ENCODE results near the gene CNTN4. TPM values are rescaled to one million over a fixed set of nuclear protein-coding genes. Genes with fewer than 3 reads are reported as not detected.

Gene CNTN4
- total RNA-seq, 2 donors from 2014 or later: 13.0 to 50.1 TPM

GRCh38 chr3:2686816-2687502, 588.3 kb downstream of the CNTN4 start:
- 52 to 59% methylated on average over 4 of the region's 4 CpGs for WGBS, 2 donors
- Histone ChIP-seq H3K27me3 (no peaks in the 10 kb centered on the region), H3K4me1 (no peaks in the 10 kb centered on the region), H3K9me3 (no peaks in the 10 kb centered on the region), H3K4me3 (no peak overlapping the region), H3K27ac (no peak overlapping the region), H3K36me3 (replicated peaks in 1 of 2; ENCODE audit: insufficient read depth in 1 of 2, low read depth in 2 of 2) (no peaks in the 10 kb centered on the region)
- DNase-seq: no peak
- TF ChIP-seq POLR2A (IDR thresholded peaks at IDR 0.05) (no peak), CTCF (IDR thresholded peaks at IDR 0.05) (no peak)
- intact Hi-C loops (cut with DNase I): no loop called here
- no peak for ATAC-seq

- Histone ChIP-seq H3K9me3 (no peaks in the 10 kb centered on the region), H3K27ac (no peak overlapping the region), H3K4me1 (no peaks in the 10 kb centered on the region), H3K27me3 (no peaks in the 10 kb centered on the region), H3K36me3 (replicated peaks in 1 of 2; ENCODE audit: insufficient read depth in 1 of 2, low read depth in 2 of 2) (no peaks in the 10 kb centered on the region), H3K4me3 (no peak overlapping the region)
- WGBS, 2 donors: 79 to 83% methylated on average over 2 of the region's 2 CpGs
- DNase-seq (no peak), ATAC-seq (no peak)
- intact Hi-C loops (cut with DNase I): no loop called here
- TF ChIP-seq CTCF (IDR thresholded peaks at IDR 0.05) (no peak), POLR2A (IDR thresholded peaks at IDR 0.05) (no peak)
Observed at GRCh38 chr3:2697589-2697988, 598.9 kb downstream of the CNTN4 start.

GRCh38 chr3:2701471-2701870, 602.8 kb downstream of the CNTN4 start:
- WGBS, 2 donors: 85% methylated on average over 3 of the region's 3 CpGs
- H3K27me3 ChIP-seq: no peaks in the 10 kb centered on the region
- no peak for ATAC-seq
- intact Hi-C loops (cut with DNase I): no loop called here
- H3K4me3 ChIP-seq: no peak overlapping the region
- TF ChIP-seq CTCF (IDR thresholded peaks at IDR 0.05) (no peak), POLR2A (IDR thresholded peaks at IDR 0.05) (no peak)
- no peaks in the 10 kb centered on the region for H3K4me1 ChIP-seq
- H3K9me3 ChIP-seq: no peaks in the 10 kb centered on the region
- no peak overlapping the region for H3K27ac ChIP-seq
- H3K36me3 ChIP-seq (replicated peaks in 1 of 2; ENCODE audit: insufficient read depth in 1 of 2, low read depth in 2 of 2): no peaks in the 10 kb centered on the region
- no peak for DNase-seq

DNA sequence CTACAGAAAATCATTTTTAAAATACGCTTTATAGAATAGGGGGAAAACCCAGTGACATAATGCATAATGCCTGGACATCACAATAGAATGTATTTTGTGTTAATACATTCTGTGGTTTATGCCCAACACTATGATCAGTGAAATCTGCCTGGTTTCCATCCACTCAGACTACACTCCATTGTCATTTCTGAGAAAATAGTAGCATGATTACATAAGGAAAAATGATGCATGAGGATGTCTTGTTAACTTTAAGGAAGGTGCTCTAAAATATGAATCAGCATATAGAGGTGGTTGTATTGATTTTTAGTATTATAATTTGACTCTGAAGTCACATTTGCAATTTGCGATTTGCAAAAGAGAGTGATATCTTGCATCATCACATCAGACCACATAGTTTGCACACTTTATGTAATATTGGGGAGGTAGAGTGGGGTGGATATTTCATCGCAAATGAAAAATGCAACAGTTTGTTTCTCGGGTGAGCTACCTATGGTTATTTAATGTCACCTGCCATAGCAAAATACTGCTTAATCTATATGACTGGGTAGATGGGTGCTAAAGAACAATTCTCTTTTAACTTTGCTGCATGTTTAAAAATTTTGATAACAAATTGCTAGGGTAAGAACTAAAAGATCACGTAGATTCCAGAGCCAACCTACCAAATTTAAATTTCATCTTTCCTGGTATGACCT, 607.6 kb downstream of the CNTN4 start:
- no peak for TF ChIP-seq POLR2A (IDR thresholded peaks at IDR 0.05)
- TF ChIP-seq CTCF (IDR thresholded peaks at IDR 0.05): no peak
- Histone ChIP-seq H3K36me3 (replicated peaks in 1 of 2; ENCODE audit: insufficient read depth in 1 of 2, low read depth in 2 of 2) (no peaks in the 10 kb centered on the region), H3K27me3 (no peaks in the 10 kb centered on the region), H3K4me3 (no peak overlapping the region), H3K27ac (no peak overlapping the region), H3K9me3 (no peaks in the 10 kb centered on the region), H3K4me1 (no peaks in the 10 kb centered on the region)
- no peak for ATAC-seq
- DNase-seq: no peak
- WGBS, 2 donors: 76 to 77% methylated on average over 5 of the region's 5 CpGs
- intact Hi-C loops (cut with DNase I): no loop called here

GRCh38 chr3:2706836-2707210, 608.2 kb downstream of the CNTN4 start:
- no peaks in the 10 kb centered on the region for H3K9me3 ChIP-seq
- no peak for ATAC-seq
- H3K4me3 ChIP-seq: no peak overlapping the region
- no peak overlapping the region for H3K27ac ChIP-seq
- TF ChIP-seq POLR2A (IDR thresholded peaks at IDR 0.05) (no peak), CTCF (IDR thresholded peaks at IDR 0.05) (no peak)
- intact Hi-C loops (cut with DNase I): no loop called here
- WGBS, 2 donors: 81 to 93% methylated on average over 3 of the region's 3 CpGs
- H3K4me1 ChIP-seq: no peaks in the 10 kb centered on the region
- no peaks in the 10 kb centered on the region for H3K27me3 ChIP-seq
- H3K36me3 ChIP-seq (replicated peaks in 1 of 2; ENCODE audit: insufficient read depth in 1 of 2, low read depth in 2 of 2): no peaks in the 10 kb centered on the region
- DNase-seq: no peak

Data from body of pancreas (tissue), 4 donors.